UCSD-AML1 (cell line): ENCODE data around the gene C20orf202.
"Not testable (repeated sequence)": the region's sequence is repeated elsewhere in the genome, so short reads cannot be mapped to it uniquely, and the experiment has no call there.

Source experiments
- DNase-seq: peaks from one replicate; lab custom pipeline; 2025; ENCODE audit not compliant: unreplicated experiment; lab: John Stamatoyannopoulos, UW

C20orf202 gene

GRCh38 chr20:1242530-1242929 is 39.3 kb downstream of the C20orf202 start:
- DNase-seq, result no peak

DNA sequence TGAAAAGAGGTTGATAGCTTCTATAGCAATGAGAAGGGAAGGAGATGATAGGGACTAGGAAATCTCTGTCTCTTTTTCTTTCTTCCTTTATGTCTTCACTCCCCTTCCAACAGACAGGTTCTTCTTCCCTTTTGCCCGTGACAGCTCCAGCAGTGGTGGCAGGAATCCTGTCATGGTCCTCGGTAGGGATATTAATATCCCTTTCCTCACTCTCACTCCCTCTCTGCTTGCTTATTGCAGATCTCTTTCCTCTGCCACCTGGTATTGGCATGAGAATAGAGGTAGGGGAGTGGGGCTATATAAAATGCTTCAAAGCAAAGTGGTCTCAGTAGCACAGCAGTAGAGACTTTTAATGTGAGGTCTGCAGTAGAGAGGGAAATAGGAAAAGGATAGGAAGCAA is 42.3 kb downstream of the C20orf202 start:
- no peak for DNase-seq

GRCh38 chr20:1247689-1248088 is 44.4 kb downstream of the C20orf202 start:
- no peak for DNase-seq

- not testable (repeated sequence) for DNase-seq
These were observed 47.0 kb downstream of the C20orf202 start for GRCh38 chr20:1250282-1250681.

GRCh38 chr20:1252416-1252815 is 49.2 kb downstream of the C20orf202 start:
- no peak for DNase-seq

DNA sequence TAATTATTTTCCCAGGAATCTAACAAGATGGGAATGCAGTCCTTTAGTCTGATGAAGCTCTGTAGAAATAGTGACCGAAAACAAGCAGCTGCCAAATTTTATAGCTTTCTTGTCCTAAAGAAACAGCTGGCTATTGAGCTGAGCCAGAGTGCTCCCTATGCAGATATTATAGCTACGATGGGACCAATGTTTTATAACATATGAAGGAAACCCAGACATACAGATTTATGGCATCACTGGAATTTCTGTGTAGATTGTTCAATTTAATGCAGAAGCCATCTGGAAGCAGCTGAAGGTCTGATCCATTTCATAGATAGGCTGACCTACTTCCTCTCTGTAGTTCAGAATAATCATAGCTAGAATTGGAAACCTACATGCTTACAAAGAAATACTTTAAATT is 51.0 kb downstream of the C20orf202 start:
- no peak for DNase-seq

- DNase-seq, result no peak
These were observed 52.4 kb downstream of the C20orf202 start for GRCh38 chr20:1255675-1256074.
